NCI-H1417 (cell line): ENCODE results near the gene FOXD4L5.
"Not testable (repeated sequence)": the region's sequence is repeated elsewhere in the genome, so short reads cannot be mapped to it uniquely, and the experiment has no call there.

Source experiments
- DNase-seq, 3 experiments: peaks; one replicate each; lab custom pipeline; 2025; lab: John Stamatoyannopoulos, UW

Gene FOXD4L5

DNA sequence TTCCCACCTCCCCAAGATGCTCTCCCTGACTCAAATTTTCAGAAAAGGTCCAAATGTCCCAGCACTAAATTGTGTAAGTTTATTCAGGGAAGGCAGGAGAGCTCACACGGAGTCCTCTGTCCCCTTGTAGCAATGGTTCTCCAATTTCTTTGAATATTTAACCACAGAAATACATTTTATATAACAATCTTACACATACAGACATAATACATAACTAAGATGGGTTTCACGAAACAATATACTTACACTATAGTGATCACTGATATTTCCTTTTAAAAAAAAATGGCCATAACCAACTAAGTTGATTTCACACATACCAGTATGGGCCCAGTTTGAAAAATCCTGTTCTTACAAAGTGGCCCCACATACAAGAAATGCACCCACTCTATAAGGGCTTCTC, at the start of gene FOXD4L5:
Gene FOXD4L5, minus strand, starts transcription at position 101 of the 400 bp plus-strand sequence. CDS start 832 bp downstream, outside the sequence.
- not testable (repeated sequence) for DNase-seq

DNA sequence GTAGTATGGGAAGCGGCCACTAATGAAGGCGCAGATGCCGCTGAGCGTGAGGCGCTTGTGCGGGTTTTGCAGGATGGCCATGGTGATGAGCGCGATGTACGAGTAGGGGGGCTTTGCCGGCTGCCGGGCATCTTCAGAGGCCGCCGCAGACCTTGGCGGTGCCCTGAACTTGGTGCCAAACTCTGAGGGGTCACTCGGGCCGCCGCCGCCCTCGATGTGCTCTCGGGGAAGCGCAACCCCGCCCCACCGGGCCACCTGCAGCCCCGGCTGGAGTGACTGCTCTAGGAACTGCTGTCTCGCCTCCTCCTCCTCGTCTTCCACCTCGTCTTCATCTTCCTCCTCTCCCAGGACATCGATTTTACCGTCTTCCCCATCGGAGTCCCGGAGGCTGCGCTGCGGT, 1.1 kb downstream of the FOXD4L5 start:
- DNase-seq, result not testable (repeated sequence)

GRCh38 chr9:65282976-65283375, 2.0 kb downstream of the FOXD4L5 start:
- not testable (repeated sequence) for DNase-seq
